A673 (cell line): Measurements from ENCODE around the gene FAM177A1. TPM values are rescaled to one million over a fixed set of nuclear protein-coding genes. Genes with fewer than 3 reads are reported as not detected.

Experiments
- BruUV-seq: library from RNA; stranded (reverse); fragments of 400-500 nt; replicated peaks from 2 replicates; lab custom pipeline; 2021; lab: Mats Ljungman, UMichigan
- CTCF ChIA-PET: fragments of 300-600 bp; sonication (Branson Sonifier 250); formaldehyde crosslinking; loops from one replicate; lab custom pipeline; 2022; ENCODE audit warnings: antibody characterized with exemption; lab: Charles Lee
- POLR2A ChIA-PET: fragments of 300-600 bp; sonication (Branson Sonifier 250); formaldehyde crosslinking; loops from one replicate; lab custom pipeline; 2022; ENCODE audit warnings: antibody characterized with exemption; ENCODE audit not compliant: low non-redundant PET; lab: Charles Lee
- DNase-seq: peaks from one replicate; pipeline ENCODE4 v3.0.0-alpha.2; 2015; ENCODE audit warnings: low spot score
- H3K27ac ChIP-seq: fragments of 200-600 bp; sonication (generic); 2 replicates; pipeline ENCODE4 v1.5.1; 2016; ENCODE audit warnings: mixed run types, low read depth, mild to moderate bottlenecking, mixed read lengths, antibody characterized with exemption, low read length; ENCODE audit not compliant: poor library complexity, severe bottlenecking
- H3K27me3 ChIP-seq: fragments of 200-600 bp; sonication (generic); replicated peaks from 2 replicates; pipeline ENCODE4 v1.6.1; 2017; ENCODE audit warnings: mixed run types, low read depth, mild to moderate bottlenecking, mixed read lengths, antibody characterized with exemption, low read length; ENCODE audit not compliant: insufficient read depth, poor library complexity
- H3K36me3 ChIP-seq: fragments of 200-600 bp; sonication (generic); 2 replicates; pipeline ENCODE4 v1.6.1; 2016; ENCODE audit warnings: mixed run types, mild to moderate bottlenecking, mixed read lengths, antibody characterized with exemption, low read length; ENCODE audit not compliant: insufficient read depth, poor library complexity, severe bottlenecking
- H3K4me1 ChIP-seq: fragments of 200-600 bp; sonication (generic); 2 replicates; pipeline ENCODE4 v1.6.1; 2017; ENCODE audit warnings: mixed run types, mild to moderate bottlenecking, mixed read lengths, antibody characterized with exemption, low read length; ENCODE audit not compliant: insufficient read depth, poor library complexity, severe bottlenecking
- H3K4me3 ChIP-seq: fragments of 200-600 bp; sonication (generic); 2 replicates; pipeline ENCODE4 v1.5.1; 2016; ENCODE audit warnings: low read depth, mixed run types, mild to moderate bottlenecking, mixed read lengths, low read length; ENCODE audit not compliant: poor library complexity, severe bottlenecking
- H3K9me3 ChIP-seq: fragments of 200-600 bp; sonication (generic); 2 replicates; pipeline ENCODE4 v1.6.1; 2016; ENCODE audit warnings: mixed run types, low read depth, mild to moderate bottlenecking, mixed read lengths, antibody characterized with exemption, low read length; ENCODE audit not compliant: poor library complexity, severe bottlenecking
- EZH2 ChIP-seq: fragments of 200-600 bp; sonication (generic); IDR thresholded peaks from 2 replicates; pipeline ENCODE4 v1.6.1; 2017; ENCODE audit warnings: borderline replicate concordance, low read depth, mild to moderate bottlenecking, mixed read lengths, antibody characterized with exemption, low read length; ENCODE audit not compliant: poor library complexity, severe bottlenecking
- intact Hi-C: fragments of 100-400 bp; cut with micrococcal nuclease; formaldehyde crosslinking; loops from one replicate; pipeline ENCODE4 v1.10.0; 2022; ENCODE audit not compliant: unreplicated experiment
- total RNA-seq: library from RNA; stranded (reverse); gene quantifications from 2 replicates; pipeline ENCODE4 v1.2.3, GENCODE V29; 2021
- TF ChIP-seq, protein P1 (sequence below): fragments of 300-800, 200-600 bp; sonication (generic); conservative IDR thresholded peaks from 2 replicates; pipeline ENCODE4 v1.5.1; 2017; ENCODE audit warnings: low read depth, mild to moderate bottlenecking, antibody characterized with exemption, low read length, moderate library complexity, mixed read lengths

Gene FAM177A1
- total RNA-seq, 1 experiment from 2014 or later, result 59.2 TPM

- H3K27ac ChIP-seq, result no peak overlapping the region
Observed at GRCh38 chr14:35124127-35124526, 78.1 kb downstream of the FAM177A1 start.

More at GRCh38 chr14:35124127-35124526, 78.1 kb downstream of the FAM177A1 start:
- POLR2A ChIA-PET, result interaction anchor here (0.6 kb wide), 1 partner anchor 710 kb away, joined by 7 read pairs; no protein-coding TSS in a partner anchor
- Histone ChIP-seq H3K27me3 (no peaks in the 10 kb centered on the region), H3K4me3 (peak overlapping the region; percentile 64), H3K4me1 (peaks cover 19% of the 10 kb centered on the region), H3K36me3 (no peaks in the 10 kb centered on the region), H3K9me3 (no peaks in the 10 kb centered on the region)
- DNase-seq, result no peak
- intact Hi-C loops, result loop anchor here (10.0 kb wide), 1 partner anchor 171 kb away; the partner anchor contains the start of gene PSMA6
- BruUV-seq, result no TSS peak
- TF ChIP-seq, protein P1, sequence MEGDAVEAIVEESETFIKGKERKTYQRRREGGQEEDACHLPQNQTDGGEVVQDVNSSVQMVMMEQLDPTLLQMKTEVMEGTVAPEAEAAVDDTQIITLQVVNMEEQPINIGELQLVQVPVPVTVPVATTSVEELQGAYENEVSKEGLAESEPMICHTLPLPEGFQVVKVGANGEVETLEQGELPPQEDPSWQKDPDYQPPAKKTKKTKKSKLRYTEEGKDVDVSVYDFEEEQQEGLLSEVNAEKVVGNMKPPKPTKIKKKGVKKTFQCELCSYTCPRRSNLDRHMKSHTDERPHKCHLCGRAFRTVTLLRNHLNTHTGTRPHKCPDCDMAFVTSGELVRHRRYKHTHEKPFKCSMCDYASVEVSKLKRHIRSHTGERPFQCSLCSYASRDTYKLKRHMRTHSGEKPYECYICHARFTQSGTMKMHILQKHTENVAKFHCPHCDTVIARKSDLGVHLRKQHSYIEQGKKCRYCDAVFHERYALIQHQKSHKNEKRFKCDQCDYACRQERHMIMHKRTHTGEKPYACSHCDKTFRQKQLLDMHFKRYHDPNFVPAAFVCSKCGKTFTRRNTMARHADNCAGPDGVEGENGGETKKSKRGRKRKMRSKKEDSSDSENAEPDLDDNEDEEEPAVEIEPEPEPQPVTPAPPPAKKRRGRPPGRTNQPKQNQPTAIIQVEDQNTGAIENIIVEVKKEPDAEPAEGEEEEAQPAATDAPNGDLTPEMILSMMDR, result no peak
- TF ChIP-seq EZH2, result no peak
- CTCF ChIA-PET, result interaction anchor here (0.6 kb wide), 2 partner anchors 18 to 23 kb away, joined by 3 to 4 read pairs; no protein-coding TSS in a partner anchor

Other genes with a start within 250 kb of the FAM177A1 start
- 70.3 and 71.5 TPM in 2 replicates for gene BAZ1A, start 170.9 kb upstream of the FAM177A1 start, total RNA-seq
- 60.2 and 60.3 TPM in 2 replicates for gene SRP54, start 63.3 kb upstream of the FAM177A1 start, total RNA-seq
- 50.5 and 56.2 TPM in 2 replicates for gene PPP2R3C, start 75.7 kb downstream of the FAM177A1 start, total RNA-seq
- gene PRORP, start 76.3 kb downstream of the FAM177A1 start, total RNA-seq, result 41.5 and 46.5 TPM in 2 replicates
- gene PSMA6, start 246.1 kb downstream of the FAM177A1 start, total RNA-seq, result 364 and 392 TPM in 2 replicates